ENCODE data around the gene VSTM2B.

VSTM2B gene

GRCh38 chr19:29525901-29526729, at the start of gene VSTM2B:
Gene VSTM2B (plus strand): TSS chr19:29525994. CDS start chr19:29526584, 590 bp downstream.
- H3K4me1 ChIP-seq (ENCODE audit: control insufficient read depth in 2 of 2, insufficient read depth in 2 of 2, low read length in 2 of 2) = peaks cover 0 to 4% of the 10 kb centered on the region in 2 donors

GRCh38 chr19:29476528-29476927, 49.3 kb upstream of the VSTM2B start:
- H3K4me1 ChIP-seq (ENCODE audit: control insufficient read depth in 2 of 2, insufficient read depth in 2 of 2, low read length in 2 of 2) = no peaks in the 10 kb centered on the region
- H3K27ac ChIP-seq (ENCODE audit: low read depth in 2 of 2, low read length in 2 of 2) = no peak overlapping the region
- H3K36me3 ChIP-seq (ENCODE audit: control insufficient read depth in 2 of 2, insufficient read depth in 2 of 2, low read length in 2 of 2) = no peaks in the 10 kb centered on the region
- H3K9me3 ChIP-seq (ENCODE audit: control insufficient read depth in 2 of 2, low read length in 2 of 2) = no peaks in the 10 kb centered on the region
- H3K27me3 ChIP-seq (ENCODE audit: control insufficient read depth in 2 of 2, insufficient read depth in 2 of 2, low read length in 2 of 2) = no peaks in the 10 kb centered on the region
- no peak overlapping the region for H3K4me3 ChIP-seq (ENCODE audit: low read length in 2 of 2)
- no peak overlapping the region for H3K9ac ChIP-seq (ENCODE audit: low read depth in 1 of 2, low read length in 2 of 2)

More at GRCh38 chr19:29525901-29526729, at the start of gene VSTM2B:
- H3K4me3 ChIP-seq (ENCODE audit: low read length in 2 of 2) = no peak within 1 kb of the TSS
- H3K9ac ChIP-seq (ENCODE audit: low read depth in 1 of 2, low read length in 2 of 2) = no peak within 1 kb of the TSS
- H3K9me3 ChIP-seq (ENCODE audit: control insufficient read depth in 2 of 2, low read length in 2 of 2) = no peaks in the 10 kb centered on the region
- peaks cover 21% of the 10 kb centered on the region in 2 donors for H3K27me3 ChIP-seq (ENCODE audit: control insufficient read depth in 2 of 2, insufficient read depth in 2 of 2, low read length in 2 of 2)
- H3K27ac ChIP-seq (ENCODE audit: low read depth in 2 of 2, low read length in 2 of 2) = no peak within 1 kb of the TSS
- no peaks in the 10 kb centered on the region for H3K36me3 ChIP-seq (ENCODE audit: control insufficient read depth in 2 of 2, insufficient read depth in 2 of 2, low read length in 2 of 2)

- no peaks in the 10 kb centered on the region for H3K9me3 ChIP-seq (ENCODE audit: control insufficient read depth in 2 of 2, low read length in 2 of 2)
- H3K36me3 ChIP-seq (ENCODE audit: control insufficient read depth in 2 of 2, insufficient read depth in 2 of 2, low read length in 2 of 2) = no peaks in the 10 kb centered on the region
- no peaks in the 10 kb centered on the region for H3K4me1 ChIP-seq (ENCODE audit: control insufficient read depth in 2 of 2, insufficient read depth in 2 of 2, low read length in 2 of 2)
- H3K4me3 ChIP-seq (ENCODE audit: low read length in 2 of 2) = no peak overlapping the region
- H3K27ac ChIP-seq (ENCODE audit: low read depth in 2 of 2, low read length in 2 of 2) = no peak overlapping the region
- H3K27me3 ChIP-seq (ENCODE audit: control insufficient read depth in 2 of 2, insufficient read depth in 2 of 2, low read length in 2 of 2) = no peaks in the 10 kb centered on the region
- no peak overlapping the region for H3K9ac ChIP-seq (ENCODE audit: low read depth in 1 of 2, low read length in 2 of 2)
Observed at GRCh38 chr19:29477831-29478577, 47.8 kb upstream of the VSTM2B start.

- no peak overlapping the region for H3K9ac ChIP-seq (ENCODE audit: low read depth in 1 of 2, low read length in 2 of 2)
- no peaks in the 10 kb centered on the region for H3K27me3 ChIP-seq (ENCODE audit: control insufficient read depth in 2 of 2, insufficient read depth in 2 of 2, low read length in 2 of 2)
- no peaks in the 10 kb centered on the region for H3K9me3 ChIP-seq (ENCODE audit: control insufficient read depth in 2 of 2, low read length in 2 of 2)
- H3K4me3 ChIP-seq (ENCODE audit: low read length in 2 of 2) = no peak overlapping the region
- H3K4me1 ChIP-seq (ENCODE audit: control insufficient read depth in 2 of 2, insufficient read depth in 2 of 2, low read length in 2 of 2) = no peaks in the 10 kb centered on the region
- no peak overlapping the region for H3K27ac ChIP-seq (ENCODE audit: low read depth in 2 of 2, low read length in 2 of 2)
- H3K36me3 ChIP-seq (ENCODE audit: control insufficient read depth in 2 of 2, insufficient read depth in 2 of 2, low read length in 2 of 2) = no peaks in the 10 kb centered on the region
Observed at GRCh38 chr19:29478578-29479565, 46.9 kb upstream of the VSTM2B start.

GRCh38 chr19:29479941-29480340, 45.9 kb upstream of the VSTM2B start:
- Histone ChIP-seq H3K36me3 (ENCODE audit: control insufficient read depth in 2 of 2, insufficient read depth in 2 of 2, low read length in 2 of 2) (no peaks in the 10 kb centered on the region), H3K9ac (ENCODE audit: low read depth in 1 of 2, low read length in 2 of 2) (no peak overlapping the region), H3K27ac (ENCODE audit: low read depth in 2 of 2, low read length in 2 of 2) (no peak overlapping the region), H3K4me1 (ENCODE audit: control insufficient read depth in 2 of 2, insufficient read depth in 2 of 2, low read length in 2 of 2) (no peaks in the 10 kb centered on the region), H3K9me3 (ENCODE audit: control insufficient read depth in 2 of 2, low read length in 2 of 2) (no peaks in the 10 kb centered on the region), H3K4me3 (ENCODE audit: low read length in 2 of 2) (no peak overlapping the region), H3K27me3 (ENCODE audit: control insufficient read depth in 2 of 2, insufficient read depth in 2 of 2, low read length in 2 of 2) (no peaks in the 10 kb centered on the region)

GRCh38 chr19:29480507-29480906, 45.3 kb upstream of the VSTM2B start:
- Histone ChIP-seq H3K9ac (ENCODE audit: low read depth in 1 of 2, low read length in 2 of 2) (no peak overlapping the region), H3K27me3 (ENCODE audit: control insufficient read depth in 2 of 2, insufficient read depth in 2 of 2, low read length in 2 of 2) (no peaks in the 10 kb centered on the region), H3K4me3 (ENCODE audit: low read length in 2 of 2) (no peak overlapping the region), H3K9me3 (ENCODE audit: control insufficient read depth in 2 of 2, low read length in 2 of 2) (no peaks in the 10 kb centered on the region), H3K36me3 (ENCODE audit: control insufficient read depth in 2 of 2, insufficient read depth in 2 of 2, low read length in 2 of 2) (no peaks in the 10 kb centered on the region), H3K4me1 (ENCODE audit: control insufficient read depth in 2 of 2, insufficient read depth in 2 of 2, low read length in 2 of 2) (no peaks in the 10 kb centered on the region), H3K27ac (ENCODE audit: low read depth in 2 of 2, low read length in 2 of 2) (no peak overlapping the region)

- Histone ChIP-seq H3K4me3 (ENCODE audit: low read length in 2 of 2) (no peak overlapping the region), H3K9ac (ENCODE audit: low read depth in 1 of 2, low read length in 2 of 2) (no peak overlapping the region)
Observed at GRCh38 chr19:29482855-29483640, 42.7 kb upstream of the VSTM2B start.

GRCh38 chr19:29483641-29483920, 42.2 kb upstream of the VSTM2B start:
- Histone ChIP-seq H3K27me3 (ENCODE audit: control insufficient read depth in 2 of 2, insufficient read depth in 2 of 2, low read length in 2 of 2) (peaks cover 0 to 2% of the 10 kb centered on the region in 2 donors), H3K4me3 (ENCODE audit: low read length in 2 of 2) (no peak overlapping the region), H3K36me3 (ENCODE audit: control insufficient read depth in 2 of 2, insufficient read depth in 2 of 2, low read length in 2 of 2) (no peaks in the 10 kb centered on the region), H3K4me1 (ENCODE audit: control insufficient read depth in 2 of 2, insufficient read depth in 2 of 2, low read length in 2 of 2) (no peaks in the 10 kb centered on the region), H3K27ac (ENCODE audit: low read depth in 2 of 2, low read length in 2 of 2) (no peak overlapping the region), H3K9me3 (ENCODE audit: control insufficient read depth in 2 of 2, low read length in 2 of 2) (no peaks in the 10 kb centered on the region), H3K9ac (ENCODE audit: low read depth in 1 of 2, low read length in 2 of 2) (no peak overlapping the region)

More at GRCh38 chr19:29482855-29483640, 42.7 kb upstream of the VSTM2B start:
- H3K4me1 ChIP-seq (ENCODE audit: control insufficient read depth in 2 of 2, insufficient read depth in 2 of 2, low read length in 2 of 2) = no peaks in the 10 kb centered on the region
- no peaks in the 10 kb centered on the region for H3K27me3 ChIP-seq (ENCODE audit: control insufficient read depth in 2 of 2, insufficient read depth in 2 of 2, low read length in 2 of 2)
- no peak overlapping the region for H3K27ac ChIP-seq (ENCODE audit: low read depth in 2 of 2, low read length in 2 of 2)
- H3K36me3 ChIP-seq (ENCODE audit: control insufficient read depth in 2 of 2, insufficient read depth in 2 of 2, low read length in 2 of 2) = no peaks in the 10 kb centered on the region
- no peaks in the 10 kb centered on the region for H3K9me3 ChIP-seq (ENCODE audit: control insufficient read depth in 2 of 2, low read length in 2 of 2)

- H3K36me3 ChIP-seq (ENCODE audit: control insufficient read depth in 2 of 2, insufficient read depth in 2 of 2, low read length in 2 of 2) = no peaks in the 10 kb centered on the region
- H3K27ac ChIP-seq (ENCODE audit: low read depth in 2 of 2, low read length in 2 of 2) = no peak overlapping the region
- no peaks in the 10 kb centered on the region for H3K9me3 ChIP-seq (ENCODE audit: control insufficient read depth in 2 of 2, low read length in 2 of 2)
- no peaks in the 10 kb centered on the region for H3K4me1 ChIP-seq (ENCODE audit: control insufficient read depth in 2 of 2, insufficient read depth in 2 of 2, low read length in 2 of 2)
- no peak overlapping the region for H3K9ac ChIP-seq (ENCODE audit: low read depth in 1 of 2, low read length in 2 of 2)
- no peak overlapping the region for H3K4me3 ChIP-seq (ENCODE audit: low read length in 2 of 2)
- peaks cover 0 to 2% of the 10 kb centered on the region in 2 donors for H3K27me3 ChIP-seq (ENCODE audit: control insufficient read depth in 2 of 2, insufficient read depth in 2 of 2, low read length in 2 of 2)
Observed at GRCh38 chr19:29483944-29484581, 41.7 kb upstream of the VSTM2B start.

All from mucosa of rectum (tissue), 2 donors.